A673 (cell line): ENCODE data around the gene ABCC9. TPM values are rescaled to one million over a fixed set of nuclear protein-coding genes. Genes with fewer than 3 reads are reported as not detected.

Source experiments
- BruUV-seq: library from RNA; stranded (reverse); fragments of 400-500 nt; replicated peaks from 2 replicates; lab custom pipeline; 2021; lab: Mats Ljungman, UMichigan
- CTCF ChIA-PET: fragments of 300-600 bp; sonication (Branson Sonifier 250); formaldehyde crosslinking; loops from one replicate; lab custom pipeline; 2022; ENCODE audit warnings: antibody characterized with exemption; lab: Charles Lee
- POLR2A ChIA-PET: fragments of 300-600 bp; sonication (Branson Sonifier 250); formaldehyde crosslinking; loops from one replicate; lab custom pipeline; 2022; ENCODE audit warnings: antibody characterized with exemption; ENCODE audit not compliant: low non-redundant PET; lab: Charles Lee
- DNase-seq: peaks from one replicate; pipeline ENCODE4 v3.0.0-alpha.2; 2015; ENCODE audit warnings: low spot score
- H3K27ac ChIP-seq: fragments of 200-600 bp; sonication (generic); 2 replicates; pipeline ENCODE4 v1.5.1; 2016; ENCODE audit warnings: mixed run types, low read depth, mild to moderate bottlenecking, mixed read lengths, antibody characterized with exemption, low read length; ENCODE audit not compliant: poor library complexity, severe bottlenecking
- H3K27me3 ChIP-seq: fragments of 200-600 bp; sonication (generic); replicated peaks from 2 replicates; pipeline ENCODE4 v1.6.1; 2017; ENCODE audit warnings: mixed run types, low read depth, mild to moderate bottlenecking, mixed read lengths, antibody characterized with exemption, low read length; ENCODE audit not compliant: insufficient read depth, poor library complexity
- H3K36me3 ChIP-seq: fragments of 200-600 bp; sonication (generic); 2 replicates; pipeline ENCODE4 v1.6.1; 2016; ENCODE audit warnings: mixed run types, mild to moderate bottlenecking, mixed read lengths, antibody characterized with exemption, low read length; ENCODE audit not compliant: insufficient read depth, poor library complexity, severe bottlenecking
- H3K4me1 ChIP-seq: fragments of 200-600 bp; sonication (generic); 2 replicates; pipeline ENCODE4 v1.6.1; 2017; ENCODE audit warnings: mixed run types, mild to moderate bottlenecking, mixed read lengths, antibody characterized with exemption, low read length; ENCODE audit not compliant: insufficient read depth, poor library complexity, severe bottlenecking
- H3K4me3 ChIP-seq: fragments of 200-600 bp; sonication (generic); 2 replicates; pipeline ENCODE4 v1.5.1; 2016; ENCODE audit warnings: low read depth, mixed run types, mild to moderate bottlenecking, mixed read lengths, low read length; ENCODE audit not compliant: poor library complexity, severe bottlenecking
- H3K9me3 ChIP-seq: fragments of 200-600 bp; sonication (generic); 2 replicates; pipeline ENCODE4 v1.6.1; 2016; ENCODE audit warnings: mixed run types, low read depth, mild to moderate bottlenecking, mixed read lengths, antibody characterized with exemption, low read length; ENCODE audit not compliant: poor library complexity, severe bottlenecking
- EZH2 ChIP-seq: fragments of 200-600 bp; sonication (generic); IDR thresholded peaks from 2 replicates; pipeline ENCODE4 v1.6.1; 2017; ENCODE audit warnings: borderline replicate concordance, low read depth, mild to moderate bottlenecking, mixed read lengths, antibody characterized with exemption, low read length; ENCODE audit not compliant: poor library complexity, severe bottlenecking
- intact Hi-C: fragments of 100-400 bp; cut with micrococcal nuclease; formaldehyde crosslinking; loops from one replicate; pipeline ENCODE4 v1.10.0; 2022; ENCODE audit not compliant: unreplicated experiment
- total RNA-seq: library from RNA; stranded (reverse); gene quantifications from 2 replicates; pipeline ENCODE4 v1.2.3, GENCODE V29; 2021
- TF ChIP-seq, protein P1 (sequence below): fragments of 300-800, 200-600 bp; sonication (generic); conservative IDR thresholded peaks from 2 replicates; pipeline ENCODE4 v1.5.1; 2017; ENCODE audit warnings: low read depth, mild to moderate bottlenecking, antibody characterized with exemption, low read length, moderate library complexity, mixed read lengths

ABCC9 gene
- total RNA-seq, 1 experiment from 2014 or later: not detected

DNA sequence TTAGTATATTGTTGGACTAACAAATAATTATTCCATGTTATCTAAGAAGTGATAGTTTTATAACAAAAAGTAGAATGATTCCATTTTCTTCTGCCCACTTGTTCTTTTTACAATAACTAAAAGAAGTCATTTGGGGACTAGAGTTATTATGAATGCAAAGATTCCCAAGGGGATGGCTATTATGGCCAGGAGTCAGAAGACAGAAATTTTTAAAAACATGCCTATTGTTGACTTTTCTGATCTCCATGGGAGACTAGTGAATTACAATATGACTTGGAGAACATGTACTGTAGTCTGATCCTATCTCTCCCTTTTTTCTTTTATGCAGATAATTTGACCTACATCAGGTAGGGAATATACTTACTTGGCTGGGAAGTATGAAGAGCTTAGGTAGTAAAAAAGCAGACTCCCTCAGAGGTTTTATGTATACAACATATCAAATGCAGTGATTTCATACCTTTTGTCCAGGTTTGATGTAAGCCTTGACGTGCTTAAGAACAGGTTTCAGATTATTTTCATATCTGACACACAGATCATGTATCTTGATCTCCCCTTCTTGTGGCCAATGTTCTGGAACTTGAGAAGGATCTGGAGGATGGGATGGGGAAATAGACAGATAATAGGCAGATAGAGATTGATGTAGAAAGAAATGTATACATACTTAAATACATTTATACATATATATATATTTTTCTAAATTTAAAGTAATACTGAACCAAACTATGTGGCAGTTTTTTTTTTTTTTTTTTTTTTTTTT, 125.7 kb downstream of the ABCC9 start:
- ChIA-PET POLR2A (no interaction called here), CTCF (no interaction called here)
- Histone ChIP-seq H3K27ac (no peak overlapping the region), H3K4me1 (no peaks in the 10 kb centered on the region), H3K9me3 (no peaks in the 10 kb centered on the region), H3K36me3 (no peaks in the 10 kb centered on the region), H3K27me3 (peaks cover 1% of the 10 kb centered on the region), H3K4me3 (no peak overlapping the region)
- intact Hi-C loops: no loop called here
- TF ChIP-seq, protein P1, sequence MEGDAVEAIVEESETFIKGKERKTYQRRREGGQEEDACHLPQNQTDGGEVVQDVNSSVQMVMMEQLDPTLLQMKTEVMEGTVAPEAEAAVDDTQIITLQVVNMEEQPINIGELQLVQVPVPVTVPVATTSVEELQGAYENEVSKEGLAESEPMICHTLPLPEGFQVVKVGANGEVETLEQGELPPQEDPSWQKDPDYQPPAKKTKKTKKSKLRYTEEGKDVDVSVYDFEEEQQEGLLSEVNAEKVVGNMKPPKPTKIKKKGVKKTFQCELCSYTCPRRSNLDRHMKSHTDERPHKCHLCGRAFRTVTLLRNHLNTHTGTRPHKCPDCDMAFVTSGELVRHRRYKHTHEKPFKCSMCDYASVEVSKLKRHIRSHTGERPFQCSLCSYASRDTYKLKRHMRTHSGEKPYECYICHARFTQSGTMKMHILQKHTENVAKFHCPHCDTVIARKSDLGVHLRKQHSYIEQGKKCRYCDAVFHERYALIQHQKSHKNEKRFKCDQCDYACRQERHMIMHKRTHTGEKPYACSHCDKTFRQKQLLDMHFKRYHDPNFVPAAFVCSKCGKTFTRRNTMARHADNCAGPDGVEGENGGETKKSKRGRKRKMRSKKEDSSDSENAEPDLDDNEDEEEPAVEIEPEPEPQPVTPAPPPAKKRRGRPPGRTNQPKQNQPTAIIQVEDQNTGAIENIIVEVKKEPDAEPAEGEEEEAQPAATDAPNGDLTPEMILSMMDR: no peak
- TF ChIP-seq EZH2: no peak
- DNase-seq: no peak
- BruUV-seq: no TSS peak

DNA sequence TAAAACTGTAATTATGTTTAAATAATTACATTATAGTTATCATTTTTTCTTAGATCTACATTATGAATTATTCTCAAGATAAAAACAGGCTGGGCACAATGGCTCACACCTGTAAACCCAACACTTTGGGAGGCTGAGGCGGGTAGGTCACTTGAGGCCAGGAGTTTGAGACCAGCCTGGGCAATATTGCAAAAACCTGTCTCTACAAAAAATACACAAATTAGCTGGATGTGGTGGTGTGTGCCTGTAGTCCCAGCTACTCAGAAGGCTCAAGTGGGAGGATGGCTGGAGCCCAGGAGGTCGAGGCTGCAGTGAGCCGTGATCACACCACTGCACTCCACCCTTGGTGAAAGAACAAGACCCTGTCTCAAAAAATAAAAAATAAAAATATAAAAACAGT, 126.4 kb downstream of the ABCC9 start:
- Histone ChIP-seq H3K27me3 (no peaks in the 10 kb centered on the region), H3K9me3 (no peaks in the 10 kb centered on the region), H3K36me3 (no peaks in the 10 kb centered on the region), H3K4me1 (no peaks in the 10 kb centered on the region), H3K4me3 (no peak overlapping the region), H3K27ac (no peak overlapping the region)
- DNase-seq: no peak
- ChIA-PET CTCF (no interaction called here), POLR2A (no interaction called here)
- no TSS peak for BruUV-seq
- TF ChIP-seq, protein P1: no peak
- TF ChIP-seq EZH2: no peak
- intact Hi-C loops: no loop called here

DNA sequence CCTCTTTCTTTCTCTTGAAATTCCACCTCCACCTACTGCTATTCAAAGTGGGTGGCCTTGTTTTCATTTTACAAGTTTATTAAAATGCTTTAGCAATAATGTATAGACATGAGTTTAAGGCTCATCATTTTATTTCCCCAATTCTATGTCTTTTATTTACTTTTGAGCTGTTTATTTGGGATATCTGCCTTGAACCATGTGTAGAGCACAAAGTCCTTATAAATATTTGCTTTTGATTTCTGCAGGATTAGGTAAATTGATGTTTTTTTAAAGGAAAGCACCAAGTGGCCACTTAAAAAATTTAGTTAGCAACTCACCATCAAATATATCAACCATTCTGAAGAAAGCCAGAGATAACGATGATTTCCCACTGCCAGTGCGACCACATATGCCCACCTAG, 126.9 kb downstream of the ABCC9 start:
- ChIA-PET POLR2A (no interaction called here), CTCF (no interaction called here)
- no peaks in the 10 kb centered on the region for H3K27me3 ChIP-seq
- no peak overlapping the region for H3K4me3 ChIP-seq
- no peak for TF ChIP-seq EZH2
- no peaks in the 10 kb centered on the region for H3K36me3 ChIP-seq
- DNase-seq: no peak
- H3K9me3 ChIP-seq: no peaks in the 10 kb centered on the region
- H3K27ac ChIP-seq: no peak overlapping the region
- intact Hi-C loops: no loop called here
- no TSS peak for BruUV-seq
- H3K4me1 ChIP-seq: no peaks in the 10 kb centered on the region

DNA sequence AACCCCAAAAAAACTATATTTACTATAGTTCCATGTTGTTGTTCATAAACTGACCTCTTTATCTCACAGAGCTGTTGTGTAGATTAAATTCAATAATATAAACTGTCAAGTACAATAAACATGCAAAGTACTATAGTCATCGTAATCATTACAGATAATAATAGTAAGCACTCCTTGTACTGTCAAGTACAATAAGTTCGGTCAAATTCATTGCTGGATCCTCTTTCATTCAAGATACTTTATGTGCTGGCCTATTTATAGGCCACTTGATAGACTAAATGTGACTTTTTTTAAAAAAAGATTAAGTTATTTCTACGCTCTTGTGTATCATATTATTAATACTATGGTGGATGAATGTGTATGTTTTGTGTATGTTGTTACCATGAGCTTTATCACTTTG, 127.5 kb downstream of the ABCC9 start:
- Histone ChIP-seq H3K9me3 (no peaks in the 10 kb centered on the region), H3K27me3 (no peaks in the 10 kb centered on the region), H3K4me1 (no peaks in the 10 kb centered on the region), H3K36me3 (no peaks in the 10 kb centered on the region), H3K4me3 (no peak overlapping the region), H3K27ac (no peak overlapping the region)
- intact Hi-C loops: no loop called here
- no peak for TF ChIP-seq EZH2
- TF ChIP-seq, protein P1: no peak
- DNase-seq: no peak
- CTCF ChIA-PET: no interaction called here
- no TSS peak for BruUV-seq
- POLR2A ChIA-PET: no interaction called here
